BJ (cell line): ENCODE measurements around the gene NME9. TPM values are rescaled to one million over a fixed set of nuclear protein-coding genes. Genes with fewer than 3 reads are reported as not detected.

Experiments
- CTCF ChIA-PET: fragments of 350-600 bp; formaldehyde crosslinking; extraction: SDS; loops from one replicate; lab custom pipeline; 2021; ENCODE audit warnings: antibody characterized with exemption, inconsistent platforms; lab: Yijun Ruan, JAX
- POLR2A ChIA-PET: fragments of 300-600 bp; sonication (Branson Sonifier 250); formaldehyde crosslinking; extraction: SDS; loops from one replicate; lab custom pipeline; 2021; ENCODE audit warnings: antibody characterized with exemption; lab: Charles Lee
- DNase-seq: peaks from one replicate; pipeline ENCODE4 v3.0.0-alpha.2; 2011; ENCODE audit warnings: low read depth
- H3K27me3 ChIP-seq: 2 replicates; pipeline ENCODE4 v1.6.0; 2011; ENCODE audit warnings: low read length; ENCODE audit not compliant: control insufficient read depth, insufficient read depth
- H3K36me3 ChIP-seq: 2 replicates; pipeline ENCODE4 v1.5.1; 2011; ENCODE audit warnings: low read length; ENCODE audit not compliant: control insufficient read depth, insufficient read depth
- H3K4me3 ChIP-seq: 2 replicates; pipeline ENCODE4 v1.5.1; 2011; ENCODE audit warnings: low read depth, mild to moderate bottlenecking, control low read depth, low read length
- CTCF ChIP-seq: IDR thresholded peaks from 2 replicates; pipeline ENCODE4 v1.5.1; 2011; ENCODE audit warnings: low read depth, mild to moderate bottlenecking, control low read depth, inconsistent platforms, low read length, moderate library complexity; ENCODE audit not compliant: insufficient read depth
- polyA plus RNA-seq: library from polyadenylated mRNA; depleted of rRNA; stranded (reverse); fragments of >200 nt; gene quantifications from 2 replicates; pipeline ENCODE4 v1.2.3, GENCODE V29; 2011; rRNA removed

NME9 gene
- polyA plus RNA-seq, 1 experiment = not detected

- no peaks in the 10 kb centered on the region for H3K36me3 ChIP-seq
- H3K4me3 ChIP-seq = no peak overlapping the region
- DNase-seq = no peak
- POLR2A ChIA-PET = no interaction called here
- TF ChIP-seq CTCF = no peak
- no peaks in the 10 kb centered on the region for H3K27me3 ChIP-seq
- CTCF ChIA-PET = no interaction called here
Measured at GRCh38 chr3:138253609-138254008, 76.0 kb downstream of the NME9 start.

Other genes starting within 250 kb of the NME9 start
- 7.3 and 12.7 TPM in 2 replicates for gene DZIP1L, start 214.2 kb downstream of the NME9 start, polyA plus RNA-seq
- not detected in 2 replicates for gene A4GNT, start 197.5 kb downstream of the NME9 start, polyA plus RNA-seq
- 6.0 and 7.1 TPM in 2 replicates for gene DBR1, start 154.9 kb downstream of the NME9 start, polyA plus RNA-seq
- 52.7 and 53.5 TPM in 2 replicates for gene ARMC8, start 142.6 kb downstream of the NME9 start, polyA plus RNA-seq
- gene MRAS, start 18.7 kb upstream of the NME9 start, polyA plus RNA-seq = 90.2 and 99.8 TPM in 2 replicates
- gene ESYT3, start 104.8 kb upstream of the NME9 start, polyA plus RNA-seq = 0.09 TPM in 2 replicates